Adrenal gland (tissue), 12 donors: Measurements from ENCODE around the gene CDH4. TPM values are rescaled to one million over a fixed set of nuclear protein-coding genes. Genes with fewer than 3 reads are reported as not detected.
"Not testable (repeated sequence)": the region's sequence is repeated elsewhere in the genome, so short reads cannot be mapped to it uniquely, and the experiment has no call there.

ENCODE experiments used
- DNase-seq, 7 donors: peaks; one replicate each; pipeline ENCODE4 v3.0.0-alpha.2; 2019 to 2020
- H3K27ac ChIP-seq, 5 donors: fragments of 200-600 bp; sonication (generic) in 4 of 5; 1 replicate in 3 of 5; 2 replicates in 2 of 5; pipeline versions ENCODE4 v1.5.1 to v1.8.0; 2016 to 2020; ENCODE audit warnings: mild to moderate bottlenecking in 1 of 5
- H3K27me3 ChIP-seq: fragments of 200-600 bp; 2 replicates; pipeline ENCODE4 v1.8.0; 2021
- H3K36me3 ChIP-seq, 2 donors: fragments of 200-600 bp; replicated peaks in 1 of 2; 1 replicate in 1 of 2; 2 replicates in 1 of 2; pipeline versions ENCODE4 v1.5.1 to v1.8.0; 2018 to 2022
- H3K4me1 ChIP-seq, 2 donors: fragments of 200-600 bp; replicated peaks in 1 of 2; 1 replicate in 1 of 2; 2 replicates in 1 of 2; pipeline versions ENCODE4 v1.5.1 to v1.8.0; 2018 to 2021
- H3K4me3 ChIP-seq, 4 donors: fragments of 200-600 bp; sonication (generic) in 3 of 4; one replicate each; pipeline ENCODE4 v1.5.1; 2016 to 2018
- H3K9me3 ChIP-seq, 3 donors: fragments of 200-600 bp; sonication (generic) in 1 of 3; replicated peaks in 1 of 3; 1 replicate in 2 of 3; 2 replicates in 1 of 3; pipeline versions ENCODE4 v1.5.1 to v1.8.0; 2016 to 2021
- CTCF ChIP-seq, 6 experiments: fragments of 450-650 bp in 4 of 6; fragments of 200-600 bp in 2 of 6; sonication (generic) in 1 of 6; IDR thresholded peaks; 1 replicate in 5 of 6; 2 replicates in 1 of 6; pipeline versions ENCODE4 v1.5.1 to v1.8.0; 2016 to 2021; ENCODE audit warnings: antibody characterized with exemption in 6 of 6, mild to moderate bottlenecking in 2 of 6, moderate library complexity in 1 of 6
- POLR2A ChIP-seq, 2 donors: fragments of 450-650 bp; IDR thresholded peaks; one replicate each; pipeline ENCODE4 v1.6.1; 2017; ENCODE audit warnings: antibody characterized with exemption in 2 of 2, mild to moderate bottlenecking in 2 of 2, moderate library complexity in 1 of 2
- WGBS, 4 donors: extraction: QIAGEN DNeasy Blood & Tissue Kit in 2 of 4; methylation state at CpG; one replicate each; pipeline versions ENCODE4 v1.1.5 to v1.1.7; 2013 to 2017; 5-methylcytosine and 5-hydroxymethylcytosine counted together
- intact Hi-C, 2 donors: fragments of 100-400 bp; cut with DNase I; formaldehyde crosslinking; loops; one replicate each; pipeline versions ENCODE4 v1.14.1 to v1.15.0; 2022 to 2023
- polyA plus RNA-seq, 3 donors: library from polyadenylated mRNA; stranded (reverse); fragments of 200-250 nt in 2 of 3; fragments of 350-450 nt in 1 of 3; fragmentation: Illumina TruSeq in 1 of 3; extraction: RNeasy Lipid Tissue Mini Kit (QIAGEN cat#74804) in 1 of 3; gene quantifications; one replicate each; pipeline ENCODE4 v1.2.3, GENCODE V29; 2013 to 2014
- total RNA-seq, 9 donors: library from RNA; depleted of rRNA in 4 of 9; stranded (reverse); fragments of >200 nt in 4 of 9; fragments of 120-200 nt in 1 of 9; fragmentation: NEBNext Ultra II Directional in 1 of 9; extraction: Animal tissue kit (Norgen Biotek cat#: 25700) in 1 of 9; gene quantifications; one replicate each; pipeline versions ENCODE4 v1.1.0 to v1.2.4, GENCODE V29; 2013 to 2023
- donor health status: healthy with polysubstance abuse.
- donor health status: Bipolar disorder and iron deficiency.
- donor health status: DM: yes; HTN: yes; CAD: no.
- donor health status: DM: no; HTN: no; CAD: no.
- donor health status: DM: no; HTN: no; CAD: no.
- donor health status: DM: yes; HTN: yes; CAD: no.

CDH4 gene
- total and polyA plus RNA-seq, 12 donors: 0.08 to 0.53 (median 0.20) TPM; not detected in 3

- Histone ChIP-seq H3K36me3 (no peaks in the 10 kb centered on the region), H3K27ac (no peak overlapping the region), H3K4me1 (no peaks in the 10 kb centered on the region), H3K9me3 (no peaks in the 10 kb centered on the region), H3K4me3 (no peak overlapping the region), H3K27me3 (peaks cover 7% of the 10 kb centered on the region)
- 78 to 82% (median 80%) methylated on average over 8 of the region's 8 CpGs for WGBS, 4 donors
- intact Hi-C loops: no loop called here
- no peak for DNase-seq
- TF ChIP-seq CTCF (IDR thresholded peaks at IDR 0.05) (no peak), POLR2A (IDR thresholded peaks at IDR 0.05) (no peak)
These were observed 199.9 kb downstream of the CDH4 start for GRCh38 chr20:61451953-61452352.

DNA sequence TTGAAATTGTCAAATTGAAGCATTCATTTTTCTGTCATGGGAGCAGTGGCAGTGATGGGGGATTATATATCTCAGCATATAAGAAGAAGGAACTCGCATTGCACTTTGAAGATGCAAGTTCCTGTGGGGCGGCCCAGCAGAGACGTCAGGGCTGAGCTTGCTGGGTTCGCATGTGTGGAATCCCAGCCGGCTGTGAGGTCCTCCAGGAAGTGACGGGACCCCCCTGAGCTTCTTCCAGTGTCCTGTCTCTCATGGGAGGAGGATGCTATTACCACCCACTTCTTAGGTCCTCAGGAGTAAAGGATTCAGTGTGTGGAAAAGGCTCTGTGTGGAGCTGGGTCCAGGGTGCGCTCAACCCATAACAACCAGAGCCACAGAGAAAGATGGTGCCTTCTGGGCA is 201.2 kb downstream of the CDH4 start:
- Histone ChIP-seq H3K36me3 (no peaks in the 10 kb centered on the region), H3K9me3 (no peaks in the 10 kb centered on the region), H3K4me1 (no peaks in the 10 kb centered on the region), H3K4me3 (no peak overlapping the region), H3K27me3 (peaks cover 7% of the 10 kb centered on the region), H3K27ac (no peak overlapping the region)
- intact Hi-C loops: no loop called here
- DNase-seq: no peak
- WGBS, 4 donors: 67 to 83% (median 73%) methylated on average over 7 of the region's 7 CpGs
- TF ChIP-seq POLR2A (IDR thresholded peaks at IDR 0.05): no peak
- TF ChIP-seq CTCF (IDR thresholded peaks at IDR 0.05): no peak

DNA sequence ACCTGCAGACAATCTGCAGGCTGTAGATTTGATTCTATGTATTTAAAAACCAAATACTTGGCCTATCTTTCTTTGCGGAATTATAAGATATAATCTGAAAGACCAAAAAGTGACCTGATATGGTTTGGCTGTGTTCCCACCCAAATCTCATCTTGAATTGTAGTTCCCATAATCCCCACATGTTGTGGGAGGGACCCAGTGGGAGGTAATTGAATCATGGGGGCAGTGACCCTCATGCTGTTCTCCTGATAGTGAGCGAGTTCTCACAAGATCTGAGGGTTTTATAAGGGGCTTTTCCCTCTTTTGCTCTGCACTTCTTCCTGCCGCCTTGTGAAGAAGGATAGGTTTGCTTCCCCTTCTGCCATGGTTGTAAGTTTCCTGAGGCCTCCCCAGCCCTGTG is 201.6 kb downstream of the CDH4 start:
- H3K9me3 ChIP-seq, DNase-seq, intact Hi-C loops, H3K27ac ChIP-seq, H3K36me3 ChIP-seq, H3K4me3 ChIP-seq, H3K4me1 ChIP-seq, H3K27me3 ChIP-seq: not testable (repeated sequence)
- 72 to 89% (median 76%) methylated on average over 3 of the region's 3 CpGs for WGBS, 4 donors

GRCh38 chr20:61454053-61454452 is 202.0 kb downstream of the CDH4 start:
- peaks cover 5% of the 10 kb centered on the region for H3K27me3 ChIP-seq
- no peaks in the 10 kb centered on the region for H3K36me3 ChIP-seq
- intact Hi-C loops: no loop called here
- WGBS, 4 donors: 82 to 87% (median 86%) methylated on average over 9 of the region's 9 CpGs
- H3K4me3 ChIP-seq: no peak overlapping the region
- no peak for DNase-seq
- H3K4me1 ChIP-seq: no peaks in the 10 kb centered on the region
- H3K27ac ChIP-seq: no peak overlapping the region
- TF ChIP-seq CTCF (IDR thresholded peaks at IDR 0.05): no peak
- no peak for TF ChIP-seq POLR2A (IDR thresholded peaks at IDR 0.05)
- no peaks in the 10 kb centered on the region for H3K9me3 ChIP-seq

DNA sequence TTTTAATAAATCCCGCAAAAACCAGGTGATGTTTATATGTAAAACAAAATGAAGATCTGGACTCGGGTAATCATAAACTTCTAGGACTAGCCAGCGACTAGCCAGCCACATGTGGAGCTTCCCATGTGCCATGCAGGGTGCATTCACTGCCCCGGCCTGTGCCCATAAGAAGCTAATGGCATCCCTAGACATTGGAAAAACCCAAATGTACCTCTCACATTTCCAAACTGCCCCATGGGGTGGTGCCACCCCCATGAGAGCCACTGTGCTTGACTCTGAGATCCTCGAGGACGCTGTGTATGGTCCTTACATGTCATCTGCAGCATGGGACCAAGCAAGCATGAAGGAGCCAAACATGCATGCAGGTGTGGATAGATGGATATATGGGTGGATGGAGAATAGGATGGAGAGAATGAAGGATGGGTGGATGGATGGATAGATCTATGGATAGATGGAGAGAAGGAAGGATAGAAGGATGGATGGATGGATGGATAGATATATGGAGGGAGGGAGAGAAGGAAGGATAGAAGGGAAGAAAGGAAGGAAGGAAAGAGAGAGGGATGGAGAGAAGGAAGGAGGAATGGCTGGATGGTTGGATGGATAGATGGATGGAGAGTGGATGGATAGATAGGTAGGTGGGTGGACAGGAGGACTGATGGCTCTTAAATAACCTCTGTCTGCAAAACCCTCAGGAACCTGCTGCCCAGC is 203.6 kb downstream of the CDH4 start:
- Histone ChIP-seq H3K4me1 (no peaks in the 10 kb centered on the region), H3K27ac (no peak overlapping the region), H3K4me3 (no peak overlapping the region), H3K9me3 (no peaks in the 10 kb centered on the region), H3K27me3 (peaks cover 4% of the 10 kb centered on the region), H3K36me3 (no peaks in the 10 kb centered on the region)
- intact Hi-C loops: no loop called here
- DNase-seq: no peak
- TF ChIP-seq CTCF (IDR thresholded peaks at IDR 0.05) (no peak), POLR2A (IDR thresholded peaks at IDR 0.05) (no peak)
- WGBS, 4 donors: 81 to 83% (median 82%) methylated on average over 6 of the region's 6 CpGs
